Uterus (tissue), 4 donors: ENCODE measurements around the gene RAD51D. TPM values are rescaled to one million over a fixed set of nuclear protein-coding genes. Genes with fewer than 3 reads are reported as not detected.
"Not testable (repeated sequence)": the region's sequence is repeated elsewhere in the genome, so short reads cannot be mapped to it uniquely, and the experiment has no call there.

Experiments used
- DNase-seq, 2 donors: peaks; one replicate each; pipeline ENCODE4 v3.0.0-alpha.2; 2019 to 2020
- H3K27ac ChIP-seq, 2 donors: fragments of 200-600 bp; sonication (generic); 1 replicate in 1 of 2; 2 replicates in 1 of 2; pipeline ENCODE4 v1.5.1; 2016 to 2018
- H3K27me3 ChIP-seq, 2 donors: fragments of 200-600 bp; sonication (generic); one replicate each; pipeline ENCODE4 v1.5.1; 2018 to 2019; ENCODE audit warnings: control low read depth in 1 of 2
- H3K36me3 ChIP-seq, 2 donors: fragments of 200-600 bp; sonication (generic); one replicate each; pipeline ENCODE4 v1.5.1; 2019; ENCODE audit warnings: control low read depth in 1 of 2
- H3K4me1 ChIP-seq, 2 donors: fragments of 200-600 bp; sonication (generic); one replicate each; pipeline ENCODE4 v1.5.1; 2018 to 2019; ENCODE audit warnings: control low read depth in 1 of 2
- H3K4me3 ChIP-seq, 2 donors: fragments of 200-600 bp; sonication (generic); 1 replicate in 1 of 2; 2 replicates in 1 of 2; pipeline ENCODE4 v1.5.1; 2018 to 2019; ENCODE audit warnings: mild to moderate bottlenecking in 1 of 2
- H3K9me3 ChIP-seq, 2 donors: fragments of 200-600 bp; sonication (generic); one replicate each; pipeline ENCODE4 v1.5.1; 2019; ENCODE audit warnings: control low read depth in 1 of 2
- POLR2A ChIP-seq, 2 donors: fragments of 450-650 bp; IDR thresholded peaks; one replicate each; pipeline ENCODE4 v1.6.1; 2016; ENCODE audit warnings: antibody characterized with exemption in 2 of 2, mild to moderate bottlenecking in 1 of 2, moderate library complexity in 1 of 2
- intact Hi-C: fragments of 100-400 bp; cut with DNase I; formaldehyde crosslinking; loops from one replicate; pipeline ENCODE4 v1.15.1; 2023; ENCODE audit warnings: low total_unique reads
- total RNA-seq, 4 donors: library from RNA; depleted of rRNA in 3 of 4; stranded (reverse); fragments of >200 nt in 3 of 4; gene quantifications; one replicate each; pipeline versions ENCODE4 v1.1.0 to v1.2.4, GENCODE V29; 2014 to 2023
- TF ChIP-seq, protein P1 (sequence below), 4 experiments: fragments of 200-600 bp in 2 of 4; fragments of 450-650 bp in 2 of 4; sonication (generic) in 2 of 4; IDR thresholded peaks; one replicate each; pipeline ENCODE4 v1.5.1; 2016 to 2019; ENCODE audit warnings: antibody characterized with exemption in 4 of 4, mild to moderate bottlenecking in 2 of 4, moderate library complexity in 1 of 4
- donor health status: DM: yes; HTN: yes; CAD: no.

RAD51D gene
- total RNA-seq, 4 donors from 2014 or later = 0.29 to 17.4 (median 7.6) TPM

DNA sequence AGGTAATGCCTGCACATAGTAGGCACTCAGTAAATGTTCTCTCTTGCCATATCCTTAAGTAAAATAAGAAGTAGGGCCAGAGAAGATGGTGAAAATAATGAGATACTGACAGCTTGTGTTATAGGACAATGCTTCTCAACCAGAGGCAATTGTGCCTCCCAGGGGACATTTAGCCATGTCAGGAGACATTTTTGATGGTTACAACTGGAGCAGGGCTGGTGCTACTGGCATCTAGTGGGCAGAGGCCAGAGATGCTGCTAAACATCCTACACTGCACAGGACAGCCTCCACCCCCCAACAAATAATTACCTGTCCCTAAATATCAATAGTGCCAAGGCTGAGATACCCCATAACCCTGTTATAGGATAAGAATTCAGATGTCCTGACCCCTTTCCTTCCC, 1.7 kb downstream of the RAD51D start:
- no peak for DNase-seq
- no peak overlapping the region for H3K27ac ChIP-seq
- H3K4me1 ChIP-seq = no peaks in the 10 kb centered on the region
- H3K9me3 ChIP-seq = no peaks in the 10 kb centered on the region
- intact Hi-C loops = no loop called here
- H3K27me3 ChIP-seq = no peaks in the 10 kb centered on the region
- H3K4me3 ChIP-seq = no peak overlapping the region
- H3K36me3 ChIP-seq = no peaks in the 10 kb centered on the region
- TF ChIP-seq, protein P1, sequence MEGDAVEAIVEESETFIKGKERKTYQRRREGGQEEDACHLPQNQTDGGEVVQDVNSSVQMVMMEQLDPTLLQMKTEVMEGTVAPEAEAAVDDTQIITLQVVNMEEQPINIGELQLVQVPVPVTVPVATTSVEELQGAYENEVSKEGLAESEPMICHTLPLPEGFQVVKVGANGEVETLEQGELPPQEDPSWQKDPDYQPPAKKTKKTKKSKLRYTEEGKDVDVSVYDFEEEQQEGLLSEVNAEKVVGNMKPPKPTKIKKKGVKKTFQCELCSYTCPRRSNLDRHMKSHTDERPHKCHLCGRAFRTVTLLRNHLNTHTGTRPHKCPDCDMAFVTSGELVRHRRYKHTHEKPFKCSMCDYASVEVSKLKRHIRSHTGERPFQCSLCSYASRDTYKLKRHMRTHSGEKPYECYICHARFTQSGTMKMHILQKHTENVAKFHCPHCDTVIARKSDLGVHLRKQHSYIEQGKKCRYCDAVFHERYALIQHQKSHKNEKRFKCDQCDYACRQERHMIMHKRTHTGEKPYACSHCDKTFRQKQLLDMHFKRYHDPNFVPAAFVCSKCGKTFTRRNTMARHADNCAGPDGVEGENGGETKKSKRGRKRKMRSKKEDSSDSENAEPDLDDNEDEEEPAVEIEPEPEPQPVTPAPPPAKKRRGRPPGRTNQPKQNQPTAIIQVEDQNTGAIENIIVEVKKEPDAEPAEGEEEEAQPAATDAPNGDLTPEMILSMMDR (IDR thresholded peaks at IDR 0.05) = no peak
- TF ChIP-seq POLR2A (IDR thresholded peaks at IDR 0.05) = no peak

DNA sequence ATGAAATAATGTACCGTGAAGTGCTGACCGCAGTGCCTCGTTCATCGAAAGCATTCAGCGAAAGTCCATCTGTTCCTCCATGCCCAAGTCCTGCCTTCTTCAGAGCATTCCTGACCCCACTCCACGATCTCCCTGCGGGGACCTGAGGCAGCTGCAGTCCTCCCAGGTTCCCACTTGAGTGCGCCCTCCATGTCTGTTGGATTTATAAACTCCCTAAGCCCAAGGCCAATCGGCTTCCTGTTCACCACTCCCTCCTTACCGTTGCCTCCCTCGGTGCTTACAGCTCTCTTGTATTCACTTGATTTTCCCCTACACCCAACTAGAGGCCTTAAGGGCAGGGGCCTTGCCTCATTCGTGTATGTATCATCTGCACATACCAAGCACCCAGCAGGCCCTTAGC, 2.8 kb downstream of the RAD51D start:
- DNase-seq = no peak
- Histone ChIP-seq H3K4me1 (no peaks in the 10 kb centered on the region), H3K4me3 (no peak overlapping the region), H3K36me3 (no peaks in the 10 kb centered on the region), H3K9me3 (no peaks in the 10 kb centered on the region), H3K27me3 (no peaks in the 10 kb centered on the region), H3K27ac (no peak overlapping the region)
- TF ChIP-seq, protein P1 (IDR thresholded peaks at IDR 0.05) = no peak
- TF ChIP-seq POLR2A (IDR thresholded peaks at IDR 0.05) = no peak
- intact Hi-C loops = no loop called here

DNA sequence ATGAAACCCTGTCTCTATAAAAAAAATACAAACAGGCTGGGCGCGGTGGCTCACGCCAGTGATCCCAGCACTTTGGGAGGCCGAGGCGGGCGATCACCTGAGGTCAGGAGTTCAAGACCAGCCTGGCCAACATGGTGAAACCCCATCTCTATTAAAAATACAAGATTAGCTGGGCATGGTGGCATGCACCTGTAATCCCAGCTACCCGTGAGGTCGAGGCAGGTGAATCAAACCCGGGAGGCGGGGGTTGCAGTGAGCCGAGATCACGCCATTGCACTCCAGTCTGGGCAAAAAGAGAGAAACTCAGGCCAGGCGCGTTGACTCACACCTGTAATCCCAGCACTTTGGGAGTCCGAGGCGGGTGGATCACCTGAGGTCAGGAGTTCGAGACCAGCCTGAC, 8.9 kb downstream of the RAD51D start:
- DNase-seq, H3K9me3 ChIP-seq, H3K27ac ChIP-seq, H3K36me3 ChIP-seq, H3K4me3 ChIP-seq, H3K4me1 ChIP-seq, H3K27me3 ChIP-seq, intact Hi-C loops: not testable (repeated sequence)

DNA sequence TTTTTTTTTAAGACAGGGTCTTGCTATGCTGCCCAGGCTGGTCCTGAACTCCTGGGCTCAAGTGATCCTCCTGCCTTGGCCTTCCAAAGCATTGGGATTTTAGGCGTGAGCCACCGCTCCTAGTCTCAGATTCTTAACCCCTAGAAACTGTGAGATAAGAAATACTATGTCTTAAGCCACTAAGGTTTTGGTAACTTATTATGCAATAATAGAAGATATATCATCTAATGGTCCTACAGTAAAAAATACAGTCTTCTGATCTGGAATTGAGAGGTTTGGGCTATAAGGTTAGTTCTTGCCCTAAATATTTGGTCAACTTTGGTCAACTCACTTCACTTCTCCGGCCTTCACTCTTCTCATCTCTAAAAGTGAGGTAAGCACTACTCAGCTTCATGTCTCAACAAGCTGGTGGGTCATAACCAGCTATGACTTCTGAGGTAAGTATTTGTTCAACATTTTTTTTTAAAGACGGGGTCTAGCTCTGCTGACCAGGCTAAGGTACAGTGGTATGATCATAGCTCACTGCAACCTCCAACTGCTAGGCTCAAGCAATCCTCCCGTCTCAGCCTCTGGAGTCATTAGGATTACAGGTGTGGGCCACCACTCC, 14.7 kb downstream of the RAD51D start:
- Histone ChIP-seq H3K4me1 (no peaks in the 10 kb centered on the region), H3K27ac (no peak overlapping the region), H3K36me3 (no peaks in the 10 kb centered on the region), H3K27me3 (no peaks in the 10 kb centered on the region), H3K9me3 (no peaks in the 10 kb centered on the region), H3K4me3 (no peak overlapping the region)
- TF ChIP-seq, protein P1 (IDR thresholded peaks at IDR 0.05) = no peak
- TF ChIP-seq POLR2A (IDR thresholded peaks at IDR 0.05) = no peak
- intact Hi-C loops = no loop called here
- no peak for DNase-seq

DNA sequence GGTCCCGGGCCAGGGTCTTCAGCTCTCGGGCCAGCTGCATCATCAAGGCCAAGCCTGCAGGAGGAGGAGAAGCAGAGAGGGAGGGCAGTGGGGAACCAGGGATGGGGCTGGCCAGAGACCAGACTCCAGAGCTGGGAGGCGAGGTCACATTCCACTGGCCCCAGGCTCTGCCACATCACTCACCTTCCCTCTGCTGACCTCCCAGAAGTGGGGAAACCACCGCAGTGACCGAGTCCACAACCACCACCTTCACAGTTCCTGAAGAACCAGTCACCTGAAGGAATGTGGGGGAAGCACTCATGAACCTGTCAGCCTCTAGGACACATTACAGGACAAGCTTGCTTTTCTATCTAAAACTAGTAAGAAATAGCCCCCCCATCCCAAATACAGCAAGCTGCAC, 16.4 kb downstream of the RAD51D start:
- no peak for TF ChIP-seq POLR2A (IDR thresholded peaks at IDR 0.05)
- TF ChIP-seq, protein P1 (IDR thresholded peaks at IDR 0.05) = no peak
- intact Hi-C loops = no loop called here

DNA sequence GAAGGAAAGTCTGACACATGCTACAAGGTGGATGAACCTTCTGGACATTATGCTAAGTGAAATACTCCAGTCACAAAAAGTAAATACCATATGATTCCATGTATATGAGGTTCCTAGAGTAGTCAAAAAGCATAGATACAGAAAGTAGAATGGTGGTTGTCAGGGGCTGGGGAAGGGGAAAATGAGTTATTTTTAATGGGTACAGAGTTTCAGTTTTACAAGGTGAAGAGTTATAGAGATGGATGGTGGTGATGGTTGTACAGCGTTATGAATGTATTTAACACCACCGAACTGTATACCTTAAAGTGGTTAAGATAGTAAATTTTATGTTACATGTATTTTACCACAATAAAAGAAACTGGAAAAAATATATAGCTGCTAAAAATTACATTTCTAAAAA, 17.9 kb downstream of the RAD51D start:
- Histone ChIP-seq H3K27ac (no peak overlapping the region), H3K4me3 (no peak overlapping the region), H3K27me3 (no peaks in the 10 kb centered on the region), H3K4me1 (no peaks in the 10 kb centered on the region), H3K36me3 (no peaks in the 10 kb centered on the region), H3K9me3 (no peaks in the 10 kb centered on the region)
- no peak for TF ChIP-seq POLR2A (IDR thresholded peaks at IDR 0.05)
- TF ChIP-seq, protein P1 (IDR thresholded peaks at IDR 0.05) = no peak
- no peak for DNase-seq
- intact Hi-C loops = no loop called here

More for the DNA sequence above, 16.4 kb downstream of the RAD51D start:
- Histone ChIP-seq H3K36me3 (no peaks in the 10 kb centered on the region), H3K9me3 (no peaks in the 10 kb centered on the region), H3K27ac (no peak overlapping the region), H3K27me3 (no peaks in the 10 kb centered on the region), H3K4me3 (no peak overlapping the region), H3K4me1 (no peaks in the 10 kb centered on the region)
- DNase-seq = no peak
